Breast epithelium (tissue), 4 donors: Measurements from ENCODE around the gene TP53I13. TPM values are rescaled to one million over a fixed set of nuclear protein-coding genes. Genes with fewer than 3 reads are reported as not detected.

Experiments used
- DNase-seq, 2 donors: peaks; one replicate each; pipeline ENCODE4 v3.0.0-alpha.2; 2019; ENCODE audit warnings: low spot score in 2 of 2
- H3K27ac ChIP-seq, 2 donors: fragments of 200-600 bp; sonication (generic) in 1 of 2; one replicate each; pipeline ENCODE4 v1.5.1; 2016 to 2019; ENCODE audit warnings: mild to moderate bottlenecking in 1 of 2
- H3K27me3 ChIP-seq, 2 donors: fragments of 200-600 bp; sonication (generic) in 1 of 2; one replicate each; pipeline versions ENCODE4 v1.5.1 to v1.6.0; 2017 to 2019; ENCODE audit warnings: control low read depth in 1 of 2, mild to moderate bottlenecking in 1 of 2
- H3K36me3 ChIP-seq: fragments of 200-600 bp; one replicate; pipeline ENCODE4 v1.5.1; 2019
- H3K4me1 ChIP-seq, 2 donors: fragments of 200-600 bp; sonication (generic); one replicate each; pipeline ENCODE4 v1.5.1; 2016 to 2019; ENCODE audit warnings: control low read depth in 1 of 2
- H3K4me3 ChIP-seq, 3 donors: fragments of 200-600 bp; sonication (generic); 1 replicate in 2 of 3; 2 replicates in 1 of 3; pipeline ENCODE4 v1.5.1; 2016 to 2019; ENCODE audit warnings: mild to moderate bottlenecking in 3 of 3, moderate library complexity in 2 of 3
- H3K9me3 ChIP-seq, 2 donors: fragments of 200-600 bp; sonication (generic) in 1 of 2; one replicate each; pipeline ENCODE4 v1.5.1; 2016 to 2019; ENCODE audit warnings: control low read depth in 1 of 2
- POLR2A ChIP-seq: fragments of 450-650 bp; IDR thresholded peaks from one replicate; pipeline ENCODE4 v1.6.1; 2016; ENCODE audit warnings: antibody characterized with exemption, mild to moderate bottlenecking, moderate library complexity
- POLR2AphosphoS5 ChIP-seq, 3 donors: sonication (generic); formaldehyde crosslinking; IDR thresholded peaks; one replicate each; pipeline ENCODE4 v1.6.1; 2017; ENCODE audit warnings: antibody characterized with exemption in 3 of 3
- intact Hi-C: fragments of 100-400 bp; cut with DNase I; formaldehyde crosslinking; loops from one replicate; pipeline ENCODE4 v1.15.1; 2023; ENCODE audit warnings: low total_unique reads
- total RNA-seq, 3 donors: library from RNA; depleted of rRNA; stranded (reverse); fragments of >200 nt; gene quantifications; one replicate each; pipeline ENCODE4 v1.1.0, GENCODE V29; 2016
- TF ChIP-seq, protein P1 (sequence below), 3 donors: fragments of 450-650 bp; IDR thresholded peaks; one replicate each; pipeline ENCODE4 v1.5.1; 2016 to 2017; ENCODE audit warnings: antibody characterized with exemption in 3 of 3, mild to moderate bottlenecking in 3 of 3, moderate library complexity in 3 of 3

TP53I13 gene
- total RNA-seq, 3 donors from 2014 or later, result 34.1 to 114 (median 56.0) TPM

- intact Hi-C loops, result no loop called here
These were observed 52.4 kb downstream of the TP53I13 start for GRCh38 chr17:29620779-29621500.

GRCh38 chr17:29621751-29622194 is 53.3 kb downstream of the TP53I13 start:
- Histone ChIP-seq H3K4me3 (peak overlapping the region; percentile 67 to 69 (median 69)), H3K4me1 (peaks cover 7 to 10% of the 10 kb centered on the region in 2 donors), H3K9me3 (no peaks in the 10 kb centered on the region), H3K27ac (no peak overlapping the region), H3K36me3 (no peaks in the 10 kb centered on the region), H3K27me3 (no peaks in the 10 kb centered on the region)
- intact Hi-C loops, result no loop called here
- DNase-seq, result no peak
- TF ChIP-seq POLR2A (no peak), POLR2AphosphoS5 (IDR thresholded peaks at IDR 0.05) (no peak)
- TF ChIP-seq, protein P1, sequence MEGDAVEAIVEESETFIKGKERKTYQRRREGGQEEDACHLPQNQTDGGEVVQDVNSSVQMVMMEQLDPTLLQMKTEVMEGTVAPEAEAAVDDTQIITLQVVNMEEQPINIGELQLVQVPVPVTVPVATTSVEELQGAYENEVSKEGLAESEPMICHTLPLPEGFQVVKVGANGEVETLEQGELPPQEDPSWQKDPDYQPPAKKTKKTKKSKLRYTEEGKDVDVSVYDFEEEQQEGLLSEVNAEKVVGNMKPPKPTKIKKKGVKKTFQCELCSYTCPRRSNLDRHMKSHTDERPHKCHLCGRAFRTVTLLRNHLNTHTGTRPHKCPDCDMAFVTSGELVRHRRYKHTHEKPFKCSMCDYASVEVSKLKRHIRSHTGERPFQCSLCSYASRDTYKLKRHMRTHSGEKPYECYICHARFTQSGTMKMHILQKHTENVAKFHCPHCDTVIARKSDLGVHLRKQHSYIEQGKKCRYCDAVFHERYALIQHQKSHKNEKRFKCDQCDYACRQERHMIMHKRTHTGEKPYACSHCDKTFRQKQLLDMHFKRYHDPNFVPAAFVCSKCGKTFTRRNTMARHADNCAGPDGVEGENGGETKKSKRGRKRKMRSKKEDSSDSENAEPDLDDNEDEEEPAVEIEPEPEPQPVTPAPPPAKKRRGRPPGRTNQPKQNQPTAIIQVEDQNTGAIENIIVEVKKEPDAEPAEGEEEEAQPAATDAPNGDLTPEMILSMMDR (IDR thresholded peaks at IDR 0.05), result no peak

More at GRCh38 chr17:29620779-29621500, 52.4 kb downstream of the TP53I13 start:
- H3K27me3 ChIP-seq, result no peaks in the 10 kb centered on the region
- H3K4me3 ChIP-seq, result no peak overlapping the region
- no peaks in the 10 kb centered on the region for H3K36me3 ChIP-seq
- DNase-seq, result no peak
- peaks cover 8 to 16% of the 10 kb centered on the region in 2 donors for H3K4me1 ChIP-seq
- no peak overlapping the region for H3K27ac ChIP-seq
- TF ChIP-seq POLR2AphosphoS5 (IDR thresholded peaks at IDR 0.05), result no peak
- TF ChIP-seq, protein P1 (IDR thresholded peaks at IDR 0.05), result no peak
- no peak for TF ChIP-seq POLR2A
- H3K9me3 ChIP-seq, result no peaks in the 10 kb centered on the region

Other genes starting within 250 kb of the TP53I13 start
- gene TAOK1, start 178.3 kb upstream of the TP53I13 start, total RNA-seq, result 10 to 100 TPM; 62.6 to 77.1 (median 67.8) TPM
- gene ABHD15, start 1.7 kb upstream of the TP53I13 start, total RNA-seq, result 10 to 100 TPM in 1 of 3 donors, 1 to 10 TPM in 2; 7.9 to 29.3 (median 9.8) TPM
- gene GIT1, start 20.9 kb downstream of the TP53I13 start, total RNA-seq, result 10 to 100 TPM; 28.5 to 41.3 (median 31.2) TPM
- 10 to 100 TPM in 1 of 3 donors, 1 to 10 TPM in 2; 8.5 to 13.0 (median 9.2) TPM for gene ANKRD13B, start 24.4 kb downstream of the TP53I13 start, total RNA-seq
- 10 to 100 TPM in 2 of 3 donors, 1 to 10 TPM in 1; 6.6 to 21.3 (median 16.8) TPM for gene CORO6, start 54.2 kb downstream of the TP53I13 start, total RNA-seq